ENCODE data around the gene CIRBP.
A peak's percentile ranks its signal among the peaks of the same experiment; 100 is the strongest.

The CIRBP gene

GRCh38 chr19:1268226-1269064 lies 687 bp upstream of the CIRBP start:
- DNase-seq (ENCODE audit: low spot score) = no peak

GRCh38 chr19:1269478-1270212 lies 513 bp downstream of the CIRBP start:
- DNase-seq (ENCODE audit: low spot score) = peak; percentile 92

- DNase-seq (ENCODE audit: low spot score) = no peak
Observed at GRCh38 chr19:1270213-1270853, 1.2 kb downstream of the CIRBP start.

GRCh38 chr19:1270854-1271527 lies 1.9 kb downstream of the CIRBP start:
- DNase-seq (ENCODE audit: low spot score) = no peak

- DNase-seq (ENCODE audit: low spot score) = no peak
Observed at GRCh38 chr19:1271528-1272422, 2.6 kb downstream of the CIRBP start.

- DNase-seq (ENCODE audit: low spot score) = no peak
Observed at GRCh38 chr19:1272423-1273262, 3.5 kb downstream of the CIRBP start.

- peak; percentile 76 for DNase-seq (ENCODE audit: low spot score)
Observed at GRCh38 chr19:1273263-1274041, 4.3 kb downstream of the CIRBP start.

GRCh38 chr19:1274081-1274851 lies 5.1 kb downstream of the CIRBP start:
- peak; percentile 85 for DNase-seq (ENCODE audit: low spot score)

GRCh38 chr19:1274852-1275259 lies 5.7 kb downstream of the CIRBP start:
- peak; percentile 61 for DNase-seq (ENCODE audit: low spot score)

- peak; percentile 98 for DNase-seq (ENCODE audit: low spot score)
Observed at GRCh38 chr19:1275260-1275975, 6.3 kb downstream of the CIRBP start, which contains the start of gene FAM174C. TSS of gene FAM174C (plus strand) at chr19:1275530. CDS start at chr19:1275550, 20 bp downstream.

GRCh38 chr19:1275976-1276627 lies 7.0 kb downstream of the CIRBP start:
- DNase-seq (ENCODE audit: low spot score) = no peak

- no peak for DNase-seq (ENCODE audit: low spot score)
Observed at GRCh38 chr19:1276628-1277022, 7.5 kb downstream of the CIRBP start.

- no peak for DNase-seq (ENCODE audit: low spot score)
Observed at GRCh38 chr19:1277061-1277460, 7.9 kb downstream of the CIRBP start.

- DNase-seq (ENCODE audit: low spot score) = no peak
Observed at GRCh38 chr19:1278074-1278473, 8.9 kb downstream of the CIRBP start.

GRCh38 chr19:1278713-1279660 lies 9.9 kb downstream of the CIRBP start:
- no peak for DNase-seq (ENCODE audit: low spot score)

- DNase-seq (ENCODE audit: low spot score) = peak; percentile 83
Observed at GRCh38 chr19:1279782-1280341, 10.7 kb downstream of the CIRBP start.
